ENCODE data around the gene DLG2. TPM values are rescaled to one million over a fixed set of nuclear protein-coding genes. Genes with fewer than 3 reads are reported as not detected.

Gene DLG2
- total RNA-seq, 1 donor from 2014 or later, result 5.1 TPM

DNA sequence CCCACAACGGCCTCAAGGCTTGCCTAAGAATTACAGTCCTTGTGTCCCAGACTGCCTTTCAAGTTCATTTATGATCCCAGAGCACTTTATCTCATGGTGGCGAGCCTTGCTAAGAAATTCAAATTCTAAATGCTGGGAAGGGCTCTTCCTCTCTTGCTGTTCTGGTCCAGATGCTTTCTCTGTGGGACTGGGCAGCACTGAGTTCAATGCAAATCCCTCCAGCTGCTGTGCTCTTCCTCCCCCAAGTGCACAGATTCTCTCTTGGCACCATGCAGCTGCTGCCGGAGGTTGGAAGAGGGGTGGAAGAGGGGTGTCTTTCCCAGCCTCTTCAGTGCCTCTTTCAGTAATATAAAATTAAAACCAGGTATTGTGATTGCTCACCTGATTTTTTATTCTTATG, 828.0 kb downstream of the DLG2 start:
- H3K36me3 Mint-ChIP-seq (ENCODE audit: low read depth, unreplicated experiment), result no peaks in the 10 kb centered on the region
- peaks cover 6% of the 10 kb centered on the region for H3K4me1 Mint-ChIP-seq (ENCODE audit: unreplicated experiment)
- TF ChIP-seq, protein P1, sequence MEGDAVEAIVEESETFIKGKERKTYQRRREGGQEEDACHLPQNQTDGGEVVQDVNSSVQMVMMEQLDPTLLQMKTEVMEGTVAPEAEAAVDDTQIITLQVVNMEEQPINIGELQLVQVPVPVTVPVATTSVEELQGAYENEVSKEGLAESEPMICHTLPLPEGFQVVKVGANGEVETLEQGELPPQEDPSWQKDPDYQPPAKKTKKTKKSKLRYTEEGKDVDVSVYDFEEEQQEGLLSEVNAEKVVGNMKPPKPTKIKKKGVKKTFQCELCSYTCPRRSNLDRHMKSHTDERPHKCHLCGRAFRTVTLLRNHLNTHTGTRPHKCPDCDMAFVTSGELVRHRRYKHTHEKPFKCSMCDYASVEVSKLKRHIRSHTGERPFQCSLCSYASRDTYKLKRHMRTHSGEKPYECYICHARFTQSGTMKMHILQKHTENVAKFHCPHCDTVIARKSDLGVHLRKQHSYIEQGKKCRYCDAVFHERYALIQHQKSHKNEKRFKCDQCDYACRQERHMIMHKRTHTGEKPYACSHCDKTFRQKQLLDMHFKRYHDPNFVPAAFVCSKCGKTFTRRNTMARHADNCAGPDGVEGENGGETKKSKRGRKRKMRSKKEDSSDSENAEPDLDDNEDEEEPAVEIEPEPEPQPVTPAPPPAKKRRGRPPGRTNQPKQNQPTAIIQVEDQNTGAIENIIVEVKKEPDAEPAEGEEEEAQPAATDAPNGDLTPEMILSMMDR (IDR thresholded peaks at IDR 0.05; ENCODE audit: unreplicated experiment), result no peak
- no peak overlapping the region for H3K27ac Mint-ChIP-seq (ENCODE audit: unreplicated experiment)
- DNase-seq (ENCODE audit: low spot score), result no peak
- H3K27me3 Mint-ChIP-seq (ENCODE audit: unreplicated experiment), result no peaks in the 10 kb centered on the region
- no peaks in the 10 kb centered on the region for H3K9me3 Mint-ChIP-seq (ENCODE audit: unreplicated experiment)
- H3K4me3 Mint-ChIP-seq (ENCODE audit: unreplicated experiment), result no peak overlapping the region

DNA sequence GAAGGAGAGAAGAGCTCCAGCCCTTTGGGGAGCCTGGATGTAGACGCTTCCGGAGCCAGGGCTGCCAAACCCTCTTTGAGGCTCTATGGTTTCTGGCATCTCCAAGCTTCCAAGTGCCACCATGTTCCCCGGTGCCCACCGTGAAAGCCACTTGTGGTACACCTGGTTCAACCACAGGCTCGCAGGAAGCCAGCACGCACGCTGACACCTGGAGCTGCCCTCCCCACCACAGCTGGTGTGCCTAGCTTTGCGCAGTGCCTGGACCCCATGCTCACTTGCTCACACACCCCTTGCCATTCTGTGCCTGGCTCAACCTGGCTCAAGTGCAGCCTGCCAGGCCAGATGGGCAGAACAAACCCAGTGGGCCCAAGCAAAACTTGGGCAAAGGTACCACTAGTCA, 831.4 kb downstream of the DLG2 start:
- no peak for DNase-seq (ENCODE audit: low spot score)
- Mint-ChIP-seq H3K27ac (ENCODE audit: unreplicated experiment) (no peak overlapping the region), H3K36me3 (ENCODE audit: low read depth, unreplicated experiment) (no peaks in the 10 kb centered on the region), H3K4me1 (ENCODE audit: unreplicated experiment) (peaks cover 6% of the 10 kb centered on the region), H3K27me3 (ENCODE audit: unreplicated experiment) (no peaks in the 10 kb centered on the region), H3K9me3 (ENCODE audit: unreplicated experiment) (no peaks in the 10 kb centered on the region), H3K4me3 (ENCODE audit: unreplicated experiment) (no peak overlapping the region)
- TF ChIP-seq, protein P1 (IDR thresholded peaks at IDR 0.05; ENCODE audit: unreplicated experiment), result no peak

- no peak overlapping the region for H3K27ac Mint-ChIP-seq (ENCODE audit: unreplicated experiment)
- H3K4me1 Mint-ChIP-seq (ENCODE audit: unreplicated experiment), result peaks cover 6% of the 10 kb centered on the region
- H3K27me3 Mint-ChIP-seq (ENCODE audit: unreplicated experiment), result no peaks in the 10 kb centered on the region
- H3K4me3 Mint-ChIP-seq (ENCODE audit: unreplicated experiment), result no peak overlapping the region
- H3K36me3 Mint-ChIP-seq (ENCODE audit: low read depth, unreplicated experiment), result no peaks in the 10 kb centered on the region
- TF ChIP-seq, protein P1 (IDR thresholded peaks at IDR 0.05; ENCODE audit: unreplicated experiment), result no peak
- H3K9me3 Mint-ChIP-seq (ENCODE audit: unreplicated experiment), result no peaks in the 10 kb centered on the region
- no peak for DNase-seq (ENCODE audit: low spot score)
These were observed 832.3 kb downstream of the DLG2 start for GRCh38 chr11:84794663-84795443.

DNA sequence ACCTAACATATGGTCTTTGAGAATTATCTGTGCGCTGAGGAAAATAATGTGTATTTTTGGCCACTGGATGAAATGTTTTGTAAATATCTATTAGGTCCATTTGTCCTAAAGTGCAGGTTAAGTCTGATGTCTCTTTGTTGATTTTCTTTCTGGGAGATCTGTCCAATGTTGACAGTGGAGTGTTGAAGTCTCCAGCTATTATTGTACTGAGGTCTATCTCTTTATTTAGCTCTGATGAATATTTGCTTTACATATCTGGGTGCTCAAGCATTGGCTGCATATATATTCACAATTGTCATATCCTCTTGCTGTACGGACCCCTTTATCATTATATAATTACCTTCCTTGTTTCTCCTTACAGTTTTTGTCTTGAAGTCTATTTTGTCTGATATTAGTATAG, 833.8 kb downstream of the DLG2 start:
- Mint-ChIP-seq H3K4me3 (ENCODE audit: unreplicated experiment) (no peak overlapping the region), H3K27me3 (ENCODE audit: unreplicated experiment) (no peaks in the 10 kb centered on the region), H3K27ac (ENCODE audit: unreplicated experiment) (no peak overlapping the region), H3K4me1 (ENCODE audit: unreplicated experiment) (no peaks in the 10 kb centered on the region), H3K9me3 (ENCODE audit: unreplicated experiment) (no peaks in the 10 kb centered on the region), H3K36me3 (ENCODE audit: low read depth, unreplicated experiment) (no peaks in the 10 kb centered on the region)
- TF ChIP-seq, protein P1 (IDR thresholded peaks at IDR 0.05; ENCODE audit: unreplicated experiment), result no peak
- no peak for DNase-seq (ENCODE audit: low spot score)

DNA sequence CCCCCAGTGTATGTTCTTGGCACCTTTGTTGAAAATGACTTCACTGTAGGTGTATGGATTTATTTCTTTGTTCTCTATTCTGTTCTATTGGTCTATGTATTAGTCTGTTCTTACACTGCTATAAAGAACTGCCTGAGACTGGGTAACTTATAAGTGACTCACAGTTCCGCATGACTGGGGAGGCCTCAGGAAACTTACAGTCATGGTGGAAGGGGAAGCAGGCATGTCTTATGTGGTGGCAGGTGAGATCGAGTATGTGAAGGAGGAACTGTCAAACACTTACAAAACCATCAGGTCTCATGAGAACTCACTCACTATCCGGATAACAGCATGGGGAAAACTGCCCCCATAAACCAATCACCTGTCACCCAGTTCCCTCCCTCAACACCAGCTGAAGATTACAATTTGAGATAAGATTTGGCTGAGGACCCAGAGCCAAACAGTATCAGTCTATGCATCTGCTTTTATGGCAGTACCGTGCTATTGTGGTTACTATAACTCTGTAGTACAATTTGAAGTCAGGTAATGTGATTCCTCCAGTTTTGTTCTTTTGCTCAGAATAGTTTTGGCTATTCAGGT, 836.2 kb downstream of the DLG2 start:
- Mint-ChIP-seq H3K27ac (ENCODE audit: unreplicated experiment) (no peak overlapping the region), H3K36me3 (ENCODE audit: low read depth, unreplicated experiment) (no peaks in the 10 kb centered on the region), H3K4me3 (ENCODE audit: unreplicated experiment) (no peak overlapping the region), H3K27me3 (ENCODE audit: unreplicated experiment) (no peaks in the 10 kb centered on the region), H3K4me1 (ENCODE audit: unreplicated experiment) (peaks cover 4% of the 10 kb centered on the region), H3K9me3 (ENCODE audit: unreplicated experiment) (no peaks in the 10 kb centered on the region)
- no peak for DNase-seq (ENCODE audit: low spot score)
- TF ChIP-seq, protein P1 (IDR thresholded peaks at IDR 0.05; ENCODE audit: unreplicated experiment), result no peak
